Large intestine (tissue), 3 donors: ENCODE results near the gene LDB3. TPM values are rescaled to one million over a fixed set of nuclear protein-coding genes. Genes with fewer than 3 reads are reported as not detected.

Experiments
- DNase-seq, 2 donors: peaks; one replicate each; pipeline versions ENCODE4 v3.0.0 to v3.0.0-alpha.2; 2013
- H3K27ac ChIP-seq: one replicate; pipeline ENCODE4 v1.5.1; 2013; ENCODE audit warnings: low read length
- H3K27me3 ChIP-seq: 2 replicates; pipeline ENCODE4 v1.6.1; 2013; ENCODE audit warnings: low read length; ENCODE audit not compliant: control insufficient read depth, insufficient read depth
- H3K36me3 ChIP-seq: 2 replicates; pipeline ENCODE4 v1.6.1; 2013; ENCODE audit warnings: low read length; ENCODE audit not compliant: control insufficient read depth, insufficient read depth
- H3K4me1 ChIP-seq: one replicate; pipeline ENCODE4 v1.6.1; 2013; ENCODE audit warnings: low read length; ENCODE audit not compliant: control insufficient read depth, insufficient read depth
- H3K4me3 ChIP-seq: one replicate; pipeline ENCODE4 v1.5.1; 2013; ENCODE audit warnings: low read length
- H3K9me3 ChIP-seq: one replicate; pipeline ENCODE4 v1.6.1; 2013; ENCODE audit warnings: mild to moderate bottlenecking, low read depth, low read length, moderate library complexity; ENCODE audit not compliant: control insufficient read depth
- WGBS: methylation state at CpG from one replicate; pipeline ENCODE4 v1.1.5; 2013; ENCODE audit warnings: low lambda C conversion rate; ENCODE audit not compliant: insufficient coverage; 5-methylcytosine and 5-hydroxymethylcytosine counted together
- polyA plus RNA-seq: library from polyadenylated mRNA; unstranded; fragments of 120-200 nt; gene quantifications from one replicate; pipeline ENCODE4 v1.2.1, GENCODE V29; 2013

Gene LDB3
- polyA plus RNA-seq, 1 donor = 4.0 TPM

DNA sequence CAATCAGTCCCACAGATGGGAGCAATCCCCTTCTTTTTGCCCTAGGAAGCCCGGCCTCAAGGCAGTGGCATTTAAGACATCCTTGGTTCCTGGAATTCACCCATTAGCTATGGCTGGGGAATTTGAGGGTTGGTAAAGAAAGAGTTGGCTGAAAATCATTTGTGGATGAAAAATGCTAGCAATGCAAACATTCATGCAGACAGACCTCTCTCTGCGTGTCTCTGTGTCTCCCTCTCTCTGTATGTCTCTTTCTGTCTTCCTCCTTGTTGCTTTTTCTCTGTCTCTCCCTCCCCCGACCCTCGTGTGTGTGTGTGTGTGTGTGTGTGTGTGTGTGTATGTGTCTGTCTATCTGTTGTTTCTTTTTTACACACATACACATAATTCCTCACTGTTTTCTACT is 19.4 kb downstream of the LDB3 start:
- Histone ChIP-seq H3K4me1 (no peaks in the 10 kb centered on the region), H3K27ac (peak overlapping the region; percentile 6)
- no CpG with 5 or more reads among the region's 4 CpGs for WGBS

DNA sequence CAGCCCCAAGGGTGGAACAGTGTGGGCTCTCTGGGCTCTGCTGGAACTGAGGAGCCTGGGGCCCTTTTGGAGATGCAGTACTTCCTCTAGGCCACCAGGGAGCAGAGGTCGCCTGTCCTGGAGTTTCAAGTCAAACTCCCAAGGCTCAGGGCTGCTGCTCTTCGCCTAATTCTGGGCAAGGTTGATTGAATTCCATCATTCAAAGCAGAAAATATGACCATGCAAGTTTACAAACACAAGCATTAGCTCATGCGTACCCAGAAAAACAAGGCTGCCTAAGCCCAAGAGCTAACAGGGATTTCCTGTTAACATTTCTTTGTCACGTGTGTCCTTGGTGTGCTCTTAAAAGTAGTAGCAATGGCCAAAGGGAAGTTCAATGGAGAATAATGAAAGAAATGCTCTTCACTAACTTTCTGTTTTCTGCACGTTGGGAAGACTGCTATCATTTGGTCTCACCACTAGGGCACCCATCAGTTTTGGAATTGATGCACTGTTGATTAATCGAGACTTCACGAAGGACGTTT is 20.1 kb downstream of the LDB3 start:
- peak; percentile 43 to 53 for DNase-seq
- H3K4me1 ChIP-seq = no peaks in the 10 kb centered on the region
- H3K27ac ChIP-seq = no peak overlapping the region
- H3K9me3 ChIP-seq = no peaks in the 10 kb centered on the region
- peaks cover 4% of the 10 kb centered on the region for H3K27me3 ChIP-seq
- no peak overlapping the region for H3K4me3 ChIP-seq
- no CpG with 5 or more reads among the region's 8 CpGs for WGBS
- no peaks in the 10 kb centered on the region for H3K36me3 ChIP-seq

More for the DNA sequence above, 19.4 kb downstream of the LDB3 start:
- peaks cover 4% of the 10 kb centered on the region for H3K27me3 ChIP-seq
- no peaks in the 10 kb centered on the region for H3K36me3 ChIP-seq
- no peak for DNase-seq
- H3K4me3 ChIP-seq = no peak overlapping the region
- no peaks in the 10 kb centered on the region for H3K9me3 ChIP-seq

DNA sequence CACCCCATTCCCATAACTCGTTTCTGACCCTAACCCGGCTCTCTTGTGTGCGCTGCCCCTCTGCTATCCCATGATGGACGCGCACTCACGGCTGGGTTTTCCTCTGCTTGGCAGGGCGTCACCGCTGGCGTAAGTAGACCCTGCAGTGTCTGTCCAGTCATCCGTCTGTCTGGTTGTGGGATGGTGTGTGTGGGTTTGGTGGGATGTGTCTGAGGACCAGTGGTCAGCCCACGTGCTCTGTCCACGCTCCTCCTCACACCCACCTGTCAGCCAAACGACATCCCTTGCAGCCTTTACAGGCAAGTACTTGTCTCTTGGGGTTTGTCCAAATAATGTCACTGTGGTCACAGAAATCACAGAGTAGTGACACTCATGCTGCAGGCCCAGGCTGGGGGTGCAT is 20.8 kb downstream of the LDB3 start:
- H3K36me3 ChIP-seq = no peaks in the 10 kb centered on the region
- no peak for DNase-seq
- no peak overlapping the region for H3K27ac ChIP-seq
- no peaks in the 10 kb centered on the region for H3K9me3 ChIP-seq
- no CpG with 5 or more reads among the region's 13 CpGs for WGBS
- peaks cover 3% of the 10 kb centered on the region for H3K27me3 ChIP-seq
- no peaks in the 10 kb centered on the region for H3K4me1 ChIP-seq
- H3K4me3 ChIP-seq = no peak overlapping the region

DNA sequence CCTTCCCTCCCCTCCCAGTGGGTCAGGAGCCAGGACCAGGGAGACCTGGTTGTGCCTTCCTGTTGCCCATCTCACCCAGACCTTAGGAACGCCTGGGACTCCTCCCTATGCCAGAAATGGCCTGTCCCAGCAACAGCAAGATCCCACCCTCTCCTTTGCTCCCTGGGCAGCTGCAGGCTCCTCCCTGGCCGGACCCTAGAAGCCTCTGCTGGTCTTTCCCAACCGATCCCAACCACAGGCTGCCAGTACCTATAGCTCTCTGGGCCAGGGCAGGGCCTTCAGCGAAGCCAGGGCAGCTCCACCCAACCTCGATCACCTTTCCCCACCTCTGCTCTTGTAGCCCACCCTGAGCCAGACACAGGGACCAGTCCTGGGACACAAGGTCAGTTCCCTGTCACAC is 21.9 kb downstream of the LDB3 start:
- Histone ChIP-seq H3K36me3 (no peaks in the 10 kb centered on the region), H3K27ac (no peak overlapping the region), H3K9me3 (no peaks in the 10 kb centered on the region), H3K27me3 (no peaks in the 10 kb centered on the region), H3K4me1 (no peaks in the 10 kb centered on the region), H3K4me3 (no peak overlapping the region)
- WGBS = no CpG with 5 or more reads among the region's 5 CpGs
- DNase-seq = no peak

DNA sequence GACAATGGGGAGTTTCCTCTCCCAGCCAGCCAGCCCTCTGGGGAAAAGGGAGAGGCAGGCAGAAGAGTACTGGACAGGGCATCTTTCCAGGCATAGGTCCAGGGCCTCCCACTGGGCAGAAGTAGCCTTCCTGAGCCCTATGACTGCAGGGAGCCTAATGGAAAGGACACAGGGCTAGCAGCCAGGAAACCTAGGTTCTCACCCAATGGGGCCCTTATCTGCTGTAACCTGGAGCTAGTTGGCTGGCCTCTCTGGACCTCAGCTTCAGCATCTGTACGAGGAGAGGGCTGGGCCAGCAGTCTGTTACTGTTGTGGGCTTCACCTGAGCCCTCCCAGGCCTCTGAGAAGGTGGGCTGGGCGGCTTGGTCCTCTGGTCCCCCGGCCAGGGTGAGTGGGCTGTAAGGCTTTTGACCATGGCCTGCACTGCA is 22.4 kb downstream of the LDB3 start:
- Histone ChIP-seq H3K4me1 (no peaks in the 10 kb centered on the region), H3K36me3 (no peaks in the 10 kb centered on the region), H3K4me3 (no peak overlapping the region), H3K9me3 (no peaks in the 10 kb centered on the region), H3K27me3 (no peaks in the 10 kb centered on the region), H3K27ac (no peak overlapping the region)
- no CpG with 5 or more reads among the region's 3 CpGs for WGBS
- DNase-seq = no peak

DNA sequence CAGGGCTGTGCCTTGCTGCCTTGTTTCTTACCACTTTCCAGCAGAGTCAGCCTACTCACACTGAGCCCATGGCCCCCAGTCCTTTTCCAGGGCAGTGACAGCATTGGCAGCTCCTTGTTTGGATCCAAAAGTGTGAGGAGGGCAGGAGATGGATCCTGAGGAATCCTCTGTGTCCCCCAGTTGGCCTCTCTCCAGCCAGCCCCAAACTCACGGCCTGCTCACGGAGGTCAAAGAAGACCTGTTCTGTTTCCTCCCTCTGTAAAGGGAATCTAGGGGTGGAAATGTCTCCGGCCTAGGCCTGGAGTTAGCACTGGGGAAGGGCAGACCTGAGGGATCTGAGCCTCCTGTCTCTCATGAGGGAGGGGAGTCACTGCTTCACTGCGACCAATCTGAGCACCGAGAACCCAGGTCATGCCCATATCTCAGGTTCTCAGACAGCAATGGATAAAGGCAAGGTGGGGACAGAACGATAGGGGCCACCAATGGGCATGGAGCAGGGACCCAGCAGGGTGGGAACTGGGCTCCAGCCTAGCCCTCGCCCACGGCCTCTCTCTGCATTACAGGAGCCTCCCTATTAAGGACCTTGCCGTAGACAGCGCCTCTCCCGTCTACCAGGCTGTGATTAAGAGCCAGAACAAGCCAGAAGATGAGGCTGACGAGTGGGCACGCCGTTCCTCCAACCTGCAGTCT is 23.2 kb downstream of the LDB3 start:
- DNase-seq = no peak
- Histone ChIP-seq H3K4me1 (peaks cover 7% of the 10 kb centered on the region), H3K4me3 (no peak overlapping the region), H3K27ac (no peak overlapping the region), H3K27me3 (no peaks in the 10 kb centered on the region), H3K36me3 (no peaks in the 10 kb centered on the region), H3K9me3 (no peaks in the 10 kb centered on the region)
- no CpG with 5 or more reads among the region's 14 CpGs for WGBS

DNA sequence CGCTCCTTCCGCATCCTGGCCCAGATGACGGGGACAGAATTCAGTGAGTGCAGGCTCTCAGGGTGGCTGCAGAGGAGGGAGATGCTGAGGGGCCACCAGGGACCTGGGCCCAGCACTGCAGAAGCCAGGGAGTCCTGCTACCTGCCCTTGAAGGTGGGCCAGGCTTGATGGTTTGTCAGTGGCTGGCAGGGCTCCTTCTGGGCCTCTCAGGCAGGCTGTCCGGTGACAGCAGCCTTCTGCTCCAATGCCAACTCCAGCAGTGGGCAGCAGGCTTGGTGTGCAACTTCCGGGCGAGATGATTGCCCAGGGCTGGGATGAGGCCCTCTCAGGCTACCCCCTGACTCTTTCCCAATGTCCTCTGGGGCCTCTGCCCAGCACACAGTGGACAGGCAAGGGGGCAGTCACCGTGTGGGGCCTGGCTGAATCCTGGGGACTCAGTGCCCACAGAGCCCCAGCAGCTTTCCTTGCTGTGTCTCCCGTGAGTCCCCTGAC is 23.8 kb downstream of the LDB3 start:
- Histone ChIP-seq H3K4me1 (peaks cover 12% of the 10 kb centered on the region), H3K36me3 (no peaks in the 10 kb centered on the region), H3K27me3 (no peaks in the 10 kb centered on the region), H3K27ac (no peak overlapping the region), H3K9me3 (no peaks in the 10 kb centered on the region), H3K4me3 (no peak overlapping the region)
- WGBS = no CpG with 5 or more reads among the region's 8 CpGs
- no peak for DNase-seq

DNA sequence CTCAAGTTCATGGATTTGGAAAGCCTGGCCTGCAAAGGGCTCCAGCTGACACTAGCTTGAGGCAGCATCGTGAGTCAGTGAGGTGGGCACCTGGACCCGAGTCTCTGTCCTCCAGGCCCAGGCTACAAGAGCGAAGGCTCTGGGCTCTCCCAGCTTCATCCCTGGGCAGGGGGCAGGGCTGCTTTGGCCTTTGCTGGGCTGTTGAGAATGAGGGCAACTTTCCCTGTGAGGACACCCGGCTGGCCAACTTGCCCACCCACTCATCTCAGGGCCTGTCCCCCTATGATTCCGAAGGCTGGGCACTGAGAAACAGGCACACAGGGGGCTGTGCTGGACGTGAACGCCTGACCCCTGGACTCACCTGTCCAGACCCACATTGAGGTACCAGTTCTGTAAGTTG is 24.4 kb downstream of the LDB3 start:
- H3K9me3 ChIP-seq = no peaks in the 10 kb centered on the region
- no CpG with 5 or more reads among the region's 7 CpGs for WGBS
- no peaks in the 10 kb centered on the region for H3K27me3 ChIP-seq
- H3K4me3 ChIP-seq = no peak overlapping the region
- no peaks in the 10 kb centered on the region for H3K36me3 ChIP-seq
- DNase-seq = no peak
- H3K4me1 ChIP-seq = peaks cover 12% of the 10 kb centered on the region
- no peak overlapping the region for H3K27ac ChIP-seq

DNA sequence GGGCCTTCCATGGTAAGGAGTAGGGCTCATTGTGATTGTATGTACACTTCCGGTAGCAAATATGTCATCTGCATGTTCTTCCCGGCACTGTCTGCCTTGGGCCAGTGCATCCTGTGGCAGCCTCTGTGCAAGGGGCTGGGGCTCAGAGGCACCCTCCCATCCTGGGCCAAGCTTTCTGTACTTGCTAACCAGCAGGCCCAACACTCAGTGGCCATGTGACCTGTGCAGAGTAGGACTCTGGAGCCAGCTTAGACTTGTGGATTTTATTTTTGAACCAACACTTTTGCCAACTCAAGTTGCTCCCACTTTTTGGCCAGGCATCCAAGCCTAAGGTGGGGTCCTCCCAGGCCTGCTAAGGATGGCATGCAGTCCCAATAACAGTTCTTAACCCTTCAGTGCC is 25.0 kb downstream of the LDB3 start:
- H3K4me3 ChIP-seq = no peak overlapping the region
- H3K27ac ChIP-seq = no peak overlapping the region
- peaks cover 17% of the 10 kb centered on the region for H3K4me1 ChIP-seq
- DNase-seq = no peak
- no peaks in the 10 kb centered on the region for H3K9me3 ChIP-seq
- no peaks in the 10 kb centered on the region for H3K36me3 ChIP-seq
- no peaks in the 10 kb centered on the region for H3K27me3 ChIP-seq
- no CpG with 5 or more reads among the region's 2 CpGs for WGBS

DNA sequence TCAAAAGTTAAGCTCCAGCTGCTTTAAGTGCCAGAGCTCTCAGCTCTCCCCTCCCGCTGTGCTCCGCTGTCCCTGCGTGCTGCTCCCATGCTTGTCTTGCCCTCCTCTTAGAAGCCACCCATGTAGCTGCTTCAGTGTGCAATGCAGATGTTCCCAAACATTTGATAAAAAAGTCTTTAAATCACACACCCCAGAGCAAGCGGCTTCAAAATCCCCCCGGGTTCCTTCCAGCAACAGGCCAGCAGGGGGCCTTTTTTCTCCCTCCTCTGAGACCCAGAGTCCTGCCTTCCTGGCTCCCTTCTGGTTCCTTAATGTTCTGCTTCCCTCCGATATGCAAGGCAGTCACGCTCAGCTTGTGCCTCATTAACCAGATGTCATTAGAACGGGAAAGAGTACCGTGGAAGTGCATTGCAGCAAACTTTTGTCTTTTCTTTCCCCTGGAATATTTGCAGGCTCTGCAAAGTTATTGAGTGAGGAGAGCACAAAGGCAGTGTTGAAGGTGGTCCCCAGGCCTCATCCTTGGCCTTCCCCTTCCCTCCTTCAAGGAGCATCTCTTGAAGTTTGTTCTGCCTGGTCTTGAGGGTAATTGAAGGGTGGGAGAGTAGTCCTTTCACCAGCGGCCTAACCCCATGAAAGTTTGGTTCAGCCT is 25.5 kb downstream of the LDB3 start:
- Histone ChIP-seq H3K36me3 (no peaks in the 10 kb centered on the region), H3K4me3 (no peak overlapping the region), H3K4me1 (peaks cover 21% of the 10 kb centered on the region), H3K27me3 (no peaks in the 10 kb centered on the region), H3K27ac (no peak overlapping the region), H3K9me3 (no peaks in the 10 kb centered on the region)
- peak in 1 of 2 donors; percentile 43 for DNase-seq
- no CpG with 5 or more reads among the region's 10 CpGs for WGBS
